Stimulated activated CD4-positive, alpha-beta T cell treated with anti-CD3 and anti-CD28 coated beads, Interleukin-4, amount 100 ng/mL, for 48 hours (primary cell): ENCODE measurements around the gene PARD3B.

Source experiments
- DNase-seq, 2 donors: peaks; one replicate each; pipeline ENCODE4 v3.0.0-alpha.2; 2020; ENCODE audit warnings: low read depth in 2 of 2

Gene PARD3B

DNA sequence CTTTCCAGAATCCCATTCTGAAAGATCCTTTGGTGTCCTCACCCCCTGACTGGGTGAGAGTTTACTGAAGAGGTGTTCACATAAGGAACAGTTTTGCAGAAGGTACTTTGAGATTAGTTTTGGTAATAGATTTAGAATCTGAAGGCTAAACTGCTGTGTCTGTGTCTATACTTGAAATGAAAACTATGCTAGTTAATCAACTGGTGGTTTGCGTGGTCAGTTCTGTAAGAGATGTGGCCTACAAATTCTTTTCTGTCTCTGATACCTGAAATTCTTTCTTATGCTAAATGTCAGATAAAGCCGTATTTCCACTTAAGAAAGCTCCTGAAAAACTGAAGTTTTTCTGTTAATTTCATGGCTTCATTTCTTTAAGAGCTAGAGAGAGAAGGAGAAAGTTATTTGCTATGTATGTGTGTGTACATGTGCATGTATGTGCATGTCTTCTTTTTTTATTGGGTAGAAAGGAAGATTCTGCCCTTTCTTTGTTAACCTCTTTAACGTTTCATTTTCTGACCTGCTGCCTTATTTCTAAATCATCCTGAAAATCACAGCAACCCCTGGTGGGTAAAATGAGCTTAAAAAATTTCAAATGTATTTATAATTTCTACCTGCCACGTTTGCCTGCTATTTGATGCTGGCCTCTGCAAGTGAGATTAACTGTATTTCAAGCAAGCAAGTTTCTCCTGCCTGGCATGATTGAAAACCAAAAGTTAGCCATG, 585.0 kb downstream of the PARD3B start:
- no peak for DNase-seq

DNA sequence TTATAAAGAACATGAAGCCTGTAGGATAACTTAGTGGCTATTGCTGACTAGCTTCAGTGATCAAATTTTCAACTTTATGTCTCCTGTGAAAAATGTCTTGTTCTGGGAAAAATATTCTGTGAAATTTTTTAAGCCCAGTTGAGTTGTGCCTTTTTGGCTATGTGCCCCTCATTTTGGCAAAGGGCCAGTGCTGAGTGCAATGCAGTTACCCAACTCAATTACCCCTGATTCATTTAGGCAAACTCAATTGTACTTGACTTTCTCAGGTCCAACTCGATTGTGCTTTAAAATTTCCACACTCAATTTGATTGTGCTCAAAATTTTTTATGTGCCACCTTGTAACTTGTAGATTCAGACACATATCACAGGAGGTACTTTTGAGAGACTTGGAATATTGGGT, 588.3 kb downstream of the PARD3B start:
- DNase-seq = no peak

DNA sequence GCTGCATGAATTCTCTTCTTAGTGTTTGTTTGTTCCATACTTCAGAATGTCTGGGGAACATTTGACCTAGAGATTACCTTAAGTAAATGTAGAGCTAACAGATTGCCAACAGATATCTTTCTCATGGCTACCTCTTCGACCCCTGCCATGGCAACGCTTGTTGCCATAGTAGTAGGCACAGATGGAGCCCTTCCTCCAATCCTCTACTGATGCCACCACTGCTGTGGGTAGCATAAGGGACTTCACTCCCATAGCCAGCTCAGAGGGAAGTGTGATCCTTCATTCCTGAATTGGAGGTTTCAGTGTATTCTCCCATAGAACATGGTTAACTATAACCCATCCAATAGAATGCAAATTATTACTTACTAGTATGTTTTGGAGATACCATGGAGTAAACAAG, 593.5 kb downstream of the PARD3B start:
- no peak for DNase-seq

DNA sequence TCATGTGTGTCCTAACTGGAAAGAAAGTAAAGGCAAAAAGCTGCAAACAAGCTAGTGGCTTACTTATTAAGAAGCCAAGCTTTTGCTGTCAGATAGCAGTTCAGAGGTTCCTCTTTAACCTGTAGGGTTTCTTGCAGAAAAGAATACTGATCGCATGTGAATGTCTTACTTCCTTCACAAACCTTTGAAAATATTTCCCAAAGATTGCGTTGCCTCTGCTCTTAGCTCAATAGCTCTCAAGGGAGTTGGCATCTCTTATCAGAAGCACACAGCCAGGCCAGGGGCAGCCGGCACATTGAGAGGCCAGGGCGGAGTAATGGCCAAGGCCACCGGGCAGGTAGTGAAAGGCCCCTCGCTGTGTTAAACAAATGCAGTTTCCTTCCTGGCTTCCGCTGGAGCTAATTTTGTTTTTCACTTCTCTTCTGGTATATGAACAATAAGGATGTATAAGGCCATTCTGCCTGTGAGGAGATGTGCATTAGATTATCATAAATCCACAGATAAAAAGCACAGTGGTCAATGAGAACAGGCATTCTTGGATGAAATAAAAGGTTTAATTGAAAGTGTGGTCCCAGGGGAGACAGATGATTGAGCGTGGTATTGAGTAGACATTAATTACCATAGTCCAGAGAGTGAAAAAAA, 594.7 kb downstream of the PARD3B start:
- no peak for DNase-seq

DNA sequence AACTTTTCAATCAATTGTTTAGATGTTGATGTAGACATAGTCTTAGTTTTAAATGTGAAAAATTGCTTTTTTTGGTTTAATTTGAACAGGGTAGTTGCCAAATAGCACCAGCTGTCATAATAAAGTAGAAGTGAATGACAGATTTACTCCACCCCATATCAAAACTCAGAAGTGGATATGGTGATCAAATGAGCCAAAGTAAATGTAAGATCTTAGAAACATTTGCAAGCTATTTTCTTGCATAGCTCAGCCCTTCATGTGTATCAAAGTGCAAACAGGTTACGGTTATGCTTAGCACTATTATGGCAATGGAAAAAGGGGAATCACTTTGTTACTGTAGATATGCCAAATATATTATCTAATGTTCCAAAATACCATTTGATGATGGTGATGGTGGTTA, 596.1 kb downstream of the PARD3B start:
- DNase-seq = no peak

DNA sequence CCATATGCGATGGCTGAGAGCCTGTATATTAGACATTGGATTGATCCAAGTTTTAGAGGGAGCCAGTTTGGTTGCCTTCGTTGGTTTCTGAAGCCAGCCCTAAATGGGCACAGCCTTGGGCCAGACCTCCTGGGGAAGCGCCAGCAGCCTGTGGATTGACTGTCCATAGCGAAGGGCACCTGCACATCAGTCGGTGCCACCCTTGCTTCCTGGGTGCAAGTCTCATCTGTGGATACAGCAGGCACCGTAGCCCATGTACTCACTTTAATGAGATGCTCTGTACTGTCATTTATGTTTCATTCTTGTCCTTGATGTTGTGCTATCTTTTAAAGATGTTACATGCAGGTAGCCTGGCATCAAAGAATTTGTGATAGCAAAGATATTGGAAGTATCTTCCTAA, 600.6 kb downstream of the PARD3B start:
- no peak for DNase-seq

DNA sequence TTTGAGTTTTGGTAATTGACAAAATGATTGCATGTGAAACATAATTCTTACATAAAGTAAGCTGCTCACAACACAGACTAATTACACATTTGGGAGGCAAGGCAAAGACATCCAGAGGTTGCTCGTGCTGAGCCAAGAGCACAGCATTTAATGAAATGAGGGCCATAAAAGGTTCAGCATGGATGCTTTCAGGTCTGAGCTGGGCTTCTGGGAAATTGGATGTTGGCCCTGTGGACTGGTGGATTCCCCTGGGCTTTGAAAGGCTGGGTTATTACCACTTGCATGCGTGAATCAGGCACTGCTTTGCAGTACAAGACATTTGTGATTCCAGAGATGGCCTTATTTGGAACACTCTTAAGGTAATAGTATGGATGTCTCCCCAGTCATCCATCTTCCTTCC, 603.5 kb downstream of the PARD3B start:
- DNase-seq = no peak

DNA sequence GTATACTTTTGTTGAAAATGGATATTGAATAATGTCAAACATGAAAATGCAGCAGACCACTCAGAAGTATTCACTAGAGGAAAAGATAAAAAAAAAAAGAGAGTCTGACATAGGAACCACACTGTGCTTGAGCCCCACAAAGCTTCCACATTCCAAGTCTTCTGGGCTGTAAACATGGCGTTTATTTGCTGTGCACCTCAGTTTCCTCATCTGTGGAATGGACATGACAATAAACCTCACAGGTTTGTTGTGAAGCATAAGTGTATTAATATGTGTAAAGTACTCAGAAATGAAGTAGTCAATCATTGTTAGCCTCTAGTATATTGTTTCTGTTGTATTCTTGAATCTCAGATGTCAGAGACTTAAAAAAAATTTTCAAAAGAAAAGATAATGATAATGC, 611.2 kb downstream of the PARD3B start:
- DNase-seq = no peak

DNA sequence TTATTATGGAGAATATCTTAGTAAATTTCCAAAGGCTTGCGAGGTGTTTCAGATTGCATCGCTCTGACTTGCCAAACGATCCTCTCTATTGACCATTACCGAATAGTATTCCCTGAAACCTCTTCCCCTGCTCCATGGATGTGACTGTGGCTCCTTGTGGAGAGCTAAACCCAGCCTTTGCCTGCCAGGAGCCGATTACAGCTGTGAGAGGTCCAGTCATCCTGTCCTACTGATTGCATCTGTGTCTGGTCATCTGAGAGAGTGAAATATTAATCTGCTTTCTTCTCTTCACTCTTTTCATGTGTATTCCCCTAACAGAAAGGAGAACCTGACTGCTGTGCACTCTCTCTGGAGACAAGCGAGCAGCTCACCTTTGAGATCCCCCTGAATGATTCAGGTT, 613.1 kb downstream of the PARD3B start:
- DNase-seq = no peak

DNA sequence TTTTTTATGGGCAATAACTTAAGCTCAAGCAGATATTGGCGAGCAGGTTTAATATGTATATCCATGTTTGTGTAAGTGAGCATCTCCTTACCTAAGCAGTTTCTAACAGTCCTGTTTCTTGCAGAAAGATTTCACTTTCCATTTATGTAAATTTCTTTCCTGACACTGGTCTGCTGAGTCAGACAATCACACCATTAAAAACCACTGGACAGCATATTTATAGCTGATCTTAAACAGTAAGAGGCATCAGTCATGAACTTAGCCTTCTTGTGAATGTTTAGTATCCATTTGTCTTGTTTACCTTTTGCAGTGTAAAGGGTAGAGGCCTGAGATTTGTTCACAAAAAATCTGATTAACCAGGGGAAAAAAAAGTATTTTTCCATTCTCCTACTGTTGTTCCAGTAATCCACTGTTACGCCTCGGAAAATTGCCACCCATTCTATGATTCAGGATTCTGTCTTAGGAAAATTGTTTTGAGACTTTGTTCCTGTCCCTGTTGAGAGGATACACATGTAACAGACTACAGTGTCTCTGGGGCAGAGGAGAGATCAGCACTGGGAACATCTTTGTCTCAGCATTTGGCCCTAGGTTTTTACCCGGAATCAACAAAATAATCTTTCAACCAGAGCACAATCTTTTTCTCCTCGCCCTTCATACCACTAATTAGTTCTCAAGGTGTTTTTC, 616.0 kb downstream of the PARD3B start:
- no peak for DNase-seq

DNA sequence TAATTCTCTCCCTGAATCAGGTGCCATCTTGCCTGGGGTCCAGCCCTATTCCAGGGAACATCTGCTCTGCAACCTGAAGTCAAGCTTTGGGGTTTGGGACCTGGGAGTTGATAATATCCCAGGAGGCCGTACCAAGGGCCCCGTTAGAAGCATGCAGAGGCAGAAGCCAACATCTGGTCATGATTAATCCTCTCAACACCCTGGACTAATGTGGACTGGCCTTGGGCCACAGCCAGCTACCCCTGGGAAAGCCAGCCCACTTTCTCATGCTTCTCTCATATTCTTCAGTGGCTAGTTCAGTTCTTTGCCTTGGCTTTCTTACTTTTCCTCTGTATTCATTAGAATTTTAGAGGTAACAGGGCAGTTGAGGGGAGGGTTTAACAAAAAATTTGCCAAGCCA, 621.5 kb downstream of the PARD3B start:
- no peak for DNase-seq

DNA sequence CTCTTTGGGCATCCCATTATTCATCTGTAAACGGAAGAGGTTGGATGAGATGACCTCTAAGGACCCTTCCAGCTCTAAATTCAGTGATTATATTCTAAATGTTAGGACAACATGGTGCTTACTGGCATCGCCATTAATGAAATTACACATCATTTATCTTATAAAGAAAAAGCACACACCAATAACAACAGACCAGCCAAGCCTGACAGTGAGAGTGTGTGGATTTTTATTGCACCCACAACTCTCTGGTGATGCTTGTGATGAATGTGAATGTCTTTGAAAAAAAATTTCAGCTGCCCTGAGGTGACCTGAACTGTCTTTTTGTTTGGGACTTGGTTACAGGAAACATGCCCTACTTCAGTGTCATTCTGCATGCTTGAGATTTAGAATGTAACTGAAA, 623.7 kb downstream of the PARD3B start:
- no peak for DNase-seq

DNA sequence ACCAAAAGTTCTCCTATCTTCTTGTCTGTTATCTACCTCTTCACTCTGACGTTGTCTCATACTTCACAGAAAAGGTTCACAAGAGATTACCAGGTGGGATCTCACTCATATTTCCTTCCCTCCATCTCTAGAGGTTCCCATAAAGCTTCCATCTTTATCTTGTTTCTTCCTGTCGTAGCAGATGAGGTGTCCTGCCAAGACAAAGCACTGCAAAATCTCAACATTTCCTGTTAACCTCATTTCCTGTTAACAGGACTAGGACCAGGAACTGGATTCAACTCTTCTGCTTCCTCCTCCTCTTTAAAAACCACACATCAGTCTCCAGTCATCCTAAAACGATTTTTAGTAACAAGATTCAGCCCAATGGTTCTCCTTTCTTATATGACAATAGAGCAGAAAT, 624.2 kb downstream of the PARD3B start:
- DNase-seq = no peak

DNA sequence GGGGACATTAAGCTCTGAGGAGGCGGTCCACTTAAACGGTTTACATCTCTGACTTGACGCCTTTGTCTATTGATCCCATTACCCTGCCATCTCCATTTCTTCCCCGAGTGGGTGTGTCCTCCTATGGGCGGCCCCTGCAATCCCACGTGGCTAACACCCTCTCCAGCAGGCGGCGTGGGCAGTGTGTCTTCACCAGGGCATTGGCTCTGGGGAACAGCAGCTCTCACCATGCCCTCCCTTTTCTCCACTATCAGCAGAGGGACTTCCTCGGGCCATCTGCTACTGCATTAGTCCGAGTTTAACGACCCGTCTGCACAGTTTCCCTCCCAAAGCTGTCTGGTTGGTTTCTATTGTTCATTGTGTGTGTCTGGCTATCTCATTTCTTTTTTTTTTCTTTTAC, 625.1 kb downstream of the PARD3B start:
- DNase-seq = no peak

DNA sequence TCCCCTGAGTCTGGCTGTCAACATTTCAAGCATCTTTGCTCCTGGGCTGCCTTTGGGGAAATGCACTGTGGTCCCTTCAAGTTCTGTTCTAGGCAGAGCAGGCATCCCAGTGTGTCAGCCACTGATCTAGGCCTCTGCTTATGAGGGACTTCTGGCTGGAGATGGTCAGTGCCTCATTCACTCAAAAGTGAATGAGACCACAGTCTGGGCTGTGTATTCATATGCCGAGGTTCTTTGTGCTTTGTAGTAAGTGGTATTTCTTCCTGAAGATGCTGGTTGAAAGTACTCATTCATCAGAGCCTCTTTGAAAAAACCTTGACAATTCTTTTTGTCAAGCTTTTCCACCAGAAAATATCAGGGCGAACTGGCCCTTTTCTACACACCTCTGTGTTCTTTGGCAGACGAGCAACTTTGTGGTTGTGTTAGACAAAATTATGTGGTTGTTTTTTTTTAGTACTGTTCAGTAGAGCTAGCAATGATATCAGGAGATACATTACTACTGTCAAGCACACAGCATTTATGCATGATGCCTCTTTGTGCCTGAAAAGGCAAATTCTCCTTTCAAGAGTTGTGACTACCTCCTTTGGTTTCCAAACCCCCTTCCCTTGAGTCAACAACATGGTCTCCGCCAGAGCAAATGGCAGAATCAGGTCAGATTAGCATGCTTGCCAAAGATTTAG, 626.1 kb downstream of the PARD3B start:
- DNase-seq = no peak

DNA sequence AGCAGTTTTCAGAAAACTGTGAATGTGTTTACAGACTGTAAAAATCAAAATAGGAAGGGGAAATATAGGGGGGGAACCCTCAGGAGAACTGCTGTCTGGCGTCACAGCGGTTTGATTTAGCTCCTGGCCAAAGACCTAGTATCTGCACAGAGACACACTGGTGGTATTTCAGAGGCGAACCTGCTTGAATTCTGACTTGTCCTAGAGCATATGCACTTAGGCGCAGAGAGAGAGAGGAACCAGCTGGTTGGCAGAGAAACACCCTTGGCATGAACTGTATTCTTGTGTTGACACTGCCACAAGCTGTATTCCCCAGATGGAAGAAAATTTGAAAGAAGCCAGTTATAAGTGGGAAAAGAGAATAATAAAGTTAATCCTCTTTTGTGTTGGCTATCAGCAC, 630.6 kb downstream of the PARD3B start:
- no peak for DNase-seq

DNA sequence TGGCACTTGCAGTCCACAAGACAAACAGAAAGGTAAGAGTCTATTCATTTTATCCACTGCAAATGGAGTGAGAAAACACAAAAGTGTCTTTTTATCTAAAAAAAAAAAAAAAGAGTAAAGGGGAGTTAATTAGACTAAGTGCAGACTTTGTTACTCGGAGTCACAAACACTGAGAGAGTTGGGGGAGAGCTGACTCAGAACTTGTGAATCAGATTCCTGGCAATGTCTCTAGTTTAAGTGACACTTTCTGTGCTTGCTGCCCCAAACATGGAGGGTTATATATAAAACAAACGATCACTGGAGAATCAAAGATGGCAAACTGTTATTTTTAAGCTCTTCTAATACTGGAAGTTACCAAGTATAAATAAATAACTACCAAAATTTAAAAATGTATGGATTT, 631.3 kb downstream of the PARD3B start:
- DNase-seq = no peak

DNA sequence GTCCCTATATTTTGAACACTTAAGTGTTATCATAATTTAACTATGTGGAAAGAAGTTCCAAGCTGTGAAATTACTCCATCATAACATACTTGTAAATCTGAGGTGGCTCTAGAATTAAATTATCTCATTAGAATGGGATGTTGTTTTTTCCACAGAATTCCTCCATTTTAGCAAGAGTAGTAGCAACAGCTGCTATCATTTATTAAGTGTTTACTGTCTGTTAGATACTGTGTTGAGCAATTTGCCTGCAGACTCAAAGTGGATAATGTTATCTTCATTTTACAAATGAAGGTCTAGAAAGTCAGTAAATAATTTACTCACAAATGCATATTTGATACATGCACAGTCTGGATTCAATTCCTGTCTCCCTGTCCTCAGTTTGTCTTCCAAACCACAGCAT, 632.3 kb downstream of the PARD3B start:
- no peak for DNase-seq

DNA sequence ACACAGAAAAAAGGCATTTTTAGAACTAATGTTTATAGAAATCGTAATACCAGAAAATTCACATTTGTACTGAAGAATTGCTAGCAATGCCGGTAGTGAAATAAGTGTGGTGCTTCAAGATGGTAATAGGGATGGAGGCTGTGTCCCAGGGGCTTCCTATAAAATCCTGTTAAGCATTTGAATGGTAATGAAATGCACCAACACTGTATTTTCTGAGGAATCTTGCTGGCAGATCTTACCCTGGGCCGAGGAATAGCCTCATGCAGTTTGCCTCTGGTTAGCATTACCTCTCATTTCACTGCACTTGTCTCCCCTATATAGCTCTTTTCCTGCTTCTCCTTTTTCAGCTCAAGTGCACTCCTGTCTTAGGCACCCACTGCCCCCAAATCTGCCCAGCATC, 635.5 kb downstream of the PARD3B start:
- DNase-seq = no peak

DNA sequence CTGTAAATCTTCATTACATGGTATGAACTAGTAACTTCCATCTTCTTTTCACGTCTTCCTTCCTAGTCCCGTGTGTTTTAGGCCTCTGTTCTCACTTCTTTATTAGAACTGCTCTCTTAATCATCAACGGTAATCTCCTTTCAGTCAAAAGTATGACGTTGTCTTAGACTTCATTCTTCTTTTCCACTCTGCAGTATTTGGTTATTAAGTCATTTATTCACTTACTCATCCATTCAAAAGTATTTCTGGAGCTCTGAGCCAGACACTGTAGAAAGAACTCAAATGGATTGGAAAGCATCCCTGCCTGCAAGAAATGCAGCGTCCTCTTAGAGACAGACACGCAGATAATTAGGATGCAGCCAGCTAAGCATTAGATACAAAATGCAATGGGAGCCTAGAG, 642.5 kb downstream of the PARD3B start:
- DNase-seq = no peak

DNA sequence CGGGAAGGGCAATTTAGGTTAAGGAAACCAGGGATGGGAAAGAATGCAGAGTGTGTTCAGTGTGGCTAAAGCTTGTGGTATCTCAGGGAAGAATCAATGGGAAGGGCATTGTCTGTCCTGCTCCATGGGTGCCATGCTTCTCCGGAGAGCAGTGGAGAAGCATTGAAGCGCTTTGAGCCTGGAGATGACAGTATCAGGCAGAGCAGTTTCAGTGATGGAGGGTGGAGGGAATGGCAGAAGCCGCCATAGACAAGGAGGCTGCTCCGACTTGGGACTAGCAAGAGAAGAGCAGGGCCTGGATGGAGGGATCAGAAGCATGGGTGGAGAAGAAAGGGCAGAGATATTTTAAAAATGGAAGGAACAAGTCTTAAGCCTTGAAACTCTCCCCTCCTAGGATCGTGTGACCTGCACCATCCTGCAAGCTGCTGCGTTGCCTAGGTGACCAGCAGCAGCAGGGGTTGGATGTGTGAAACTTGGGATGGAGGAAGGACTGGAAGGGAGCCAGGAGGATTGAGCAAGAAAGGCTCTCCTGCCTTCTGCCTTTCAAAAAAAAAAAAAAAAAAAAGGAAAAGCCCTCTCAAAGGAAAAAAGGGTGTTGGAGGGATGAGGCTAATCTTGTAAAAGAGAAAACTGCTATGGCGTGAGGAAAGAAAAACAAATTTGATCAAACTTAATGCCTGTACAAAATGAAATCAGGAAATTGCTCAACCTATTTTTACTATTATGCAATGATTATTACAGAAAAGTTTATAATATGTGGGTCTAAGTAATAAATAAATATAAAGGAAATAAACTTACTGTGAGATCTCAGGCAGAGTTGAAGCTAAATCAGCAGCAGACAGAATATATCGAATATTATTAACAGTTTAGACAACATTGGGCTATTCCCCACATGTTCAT, 643.2 kb downstream of the PARD3B start:
- no peak for DNase-seq

DNA sequence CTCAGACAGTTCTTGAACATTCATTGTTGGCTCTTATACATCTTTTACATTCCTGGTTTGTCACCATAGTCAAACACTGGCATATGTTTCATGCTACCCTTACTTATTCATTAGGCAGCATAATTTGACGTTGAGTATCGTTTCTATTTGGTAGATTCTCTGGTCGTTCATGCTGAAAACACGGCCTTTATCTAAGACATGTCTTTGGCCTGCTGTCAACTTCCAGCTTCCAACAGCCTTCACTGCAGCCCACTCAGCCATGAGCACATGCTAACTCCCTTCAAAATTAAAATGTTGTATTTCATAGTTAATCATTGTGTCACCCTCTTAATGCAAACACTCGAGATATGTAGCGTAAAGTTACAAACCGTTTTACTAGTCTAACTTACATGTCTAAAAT, 644.0 kb downstream of the PARD3B start:
- no peak for DNase-seq
